NCI-H146 (cell line): Measurements from ENCODE around the gene AFP.

Source experiments
- DNase-seq: peaks from one replicate; lab custom pipeline; 2025; lab: John Stamatoyannopoulos, UW

The AFP gene

GRCh38 chr4:73414936-73415271 lies 21.1 kb upstream of the AFP start:
- no peak for DNase-seq

DNA sequence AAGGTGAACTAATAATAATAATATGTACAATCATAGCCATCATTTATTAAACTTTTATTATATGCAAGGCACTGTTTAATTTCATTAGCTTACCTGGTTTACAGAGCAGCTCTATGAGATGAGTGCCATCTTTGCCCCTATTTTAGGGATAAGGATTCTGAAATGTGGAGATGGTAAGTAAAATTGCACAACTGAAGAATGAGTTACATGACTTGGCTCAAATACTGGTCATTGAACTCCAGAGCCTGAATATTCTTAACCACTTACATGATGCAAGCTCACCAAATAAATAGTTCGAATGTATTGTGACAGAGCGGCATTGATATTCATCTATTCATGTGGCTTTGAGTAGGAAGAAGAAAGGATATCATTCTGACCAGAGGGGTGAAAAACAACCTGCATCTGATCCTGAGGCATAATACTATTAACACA lies 20.2 kb upstream of the AFP start:
- DNase-seq = no peak

DNA sequence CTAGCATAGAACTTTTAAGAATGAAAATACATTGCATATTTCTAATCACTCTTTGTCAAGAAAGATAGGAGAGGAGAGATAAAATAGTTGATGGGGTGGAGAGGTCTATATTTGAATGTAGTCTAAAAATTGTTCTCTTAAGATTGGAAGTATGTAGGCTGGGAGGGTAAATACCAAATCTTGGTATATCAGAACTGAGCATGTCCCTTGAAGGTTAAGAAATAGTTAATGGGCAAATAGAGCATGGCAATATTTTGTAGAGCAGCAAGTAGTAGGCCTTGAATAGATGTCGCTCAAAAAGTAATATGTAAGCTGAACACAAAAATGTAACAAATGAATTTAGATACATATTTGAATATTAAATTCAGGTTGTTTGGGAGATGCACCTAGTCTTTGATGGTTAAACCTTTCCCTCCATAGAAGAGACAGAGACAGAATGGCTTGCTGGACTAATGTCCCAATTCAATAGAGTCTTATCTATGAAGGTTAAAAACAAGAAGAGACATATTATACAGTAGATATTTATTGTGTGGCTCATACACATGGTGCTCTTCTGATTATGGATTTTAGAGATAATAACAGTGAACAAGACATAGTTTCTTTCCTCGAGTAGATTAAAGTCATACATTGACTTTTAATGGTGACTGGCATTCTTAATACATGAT lies 19.5 kb upstream of the AFP start:
- no peak for DNase-seq

GRCh38 chr4:73417342-73417741 lies 18.7 kb upstream of the AFP start:
- DNase-seq = no peak

GRCh38 chr4:73417973-73418372 lies 18.0 kb upstream of the AFP start:
- DNase-seq = no peak

DNA sequence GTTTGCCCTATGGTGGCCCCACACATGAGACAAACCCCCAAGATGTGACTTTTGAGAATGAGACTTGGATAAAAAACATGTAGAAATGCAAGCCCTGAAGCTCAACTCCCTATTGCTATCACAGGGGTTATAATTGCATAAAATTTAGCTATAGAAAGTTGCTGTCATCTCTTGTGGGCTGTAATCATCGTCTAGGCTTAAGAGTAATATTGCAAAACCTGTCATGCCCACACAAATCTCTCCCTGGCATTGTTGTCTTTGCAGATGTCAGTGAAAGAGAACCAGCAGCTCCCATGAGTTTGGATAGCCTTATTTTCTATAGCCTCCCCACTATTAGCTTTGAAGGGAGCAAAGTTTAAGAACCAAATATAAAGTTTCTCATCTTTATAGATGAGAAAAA lies 17.3 kb upstream of the AFP start:
- DNase-seq = no peak

DNA sequence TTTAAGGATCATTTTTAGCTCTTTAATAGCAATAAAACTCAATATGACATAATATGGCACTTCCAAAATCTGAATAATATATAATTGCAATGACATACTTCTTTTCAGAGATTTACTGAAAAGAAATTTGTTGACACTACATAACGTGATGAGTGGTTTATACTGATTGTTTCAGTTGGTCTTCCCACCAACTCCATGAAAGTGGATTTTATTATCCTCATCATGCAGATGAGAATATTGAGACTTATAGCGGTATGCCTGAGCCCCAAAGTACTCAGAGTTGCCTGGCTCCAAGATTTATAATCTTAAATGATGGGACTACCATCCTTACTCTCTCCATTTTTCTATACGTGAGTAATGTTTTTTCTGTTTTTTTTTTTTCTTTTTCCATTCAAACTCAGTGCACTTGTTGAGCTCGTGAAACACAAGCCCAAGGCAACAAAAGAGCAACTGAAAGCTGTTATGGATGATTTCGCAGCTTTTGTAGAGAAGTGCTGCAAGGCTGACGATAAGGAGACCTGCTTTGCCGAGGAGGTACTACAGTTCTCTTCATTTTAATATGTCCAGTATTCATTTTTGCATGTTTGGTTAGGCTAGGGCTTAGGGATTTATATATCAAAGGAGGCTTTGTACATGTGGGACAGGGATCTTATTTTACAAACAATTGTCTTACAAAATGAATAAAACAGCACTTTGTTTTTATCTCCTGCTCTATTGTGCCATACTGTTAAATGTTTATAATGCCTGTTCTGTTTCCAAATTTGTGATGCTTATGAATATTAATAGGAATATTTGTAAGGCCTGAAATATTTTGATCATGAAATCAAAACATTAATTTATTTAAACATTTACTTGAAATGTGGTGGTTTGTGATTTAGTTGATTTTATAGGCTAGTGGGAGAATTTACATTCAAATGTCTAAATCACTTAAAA lies 16.6 kb upstream of the AFP start:
- DNase-seq = no peak

DNA sequence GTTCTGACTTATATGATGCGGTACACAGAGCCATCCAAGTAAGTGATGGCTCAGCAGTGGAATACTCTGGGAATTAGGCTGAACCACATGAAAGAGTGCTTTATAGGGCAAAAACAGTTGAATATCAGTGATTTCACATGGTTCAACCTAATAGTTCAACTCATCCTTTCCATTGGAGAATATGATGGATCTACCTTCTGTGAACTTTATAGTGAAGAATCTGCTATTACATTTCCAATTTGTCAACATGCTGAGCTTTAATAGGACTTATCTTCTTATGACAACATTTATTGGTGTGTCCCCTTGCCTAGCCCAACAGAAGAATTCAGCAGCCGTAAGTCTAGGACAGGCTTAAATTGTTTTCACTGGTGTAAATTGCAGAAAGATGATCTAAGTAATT lies 15.4 kb upstream of the AFP start:
- DNase-seq = no peak

GRCh38 chr4:73421708-73422457 lies 14.1 kb upstream of the AFP start:
- DNase-seq = peak; percentile 50

GRCh38 chr4:73422458-73422752 lies 13.6 kb upstream of the AFP start:
- DNase-seq = no peak

GRCh38 chr4:73423184-73423583 lies 12.8 kb upstream of the AFP start:
- no peak for DNase-seq

DNA sequence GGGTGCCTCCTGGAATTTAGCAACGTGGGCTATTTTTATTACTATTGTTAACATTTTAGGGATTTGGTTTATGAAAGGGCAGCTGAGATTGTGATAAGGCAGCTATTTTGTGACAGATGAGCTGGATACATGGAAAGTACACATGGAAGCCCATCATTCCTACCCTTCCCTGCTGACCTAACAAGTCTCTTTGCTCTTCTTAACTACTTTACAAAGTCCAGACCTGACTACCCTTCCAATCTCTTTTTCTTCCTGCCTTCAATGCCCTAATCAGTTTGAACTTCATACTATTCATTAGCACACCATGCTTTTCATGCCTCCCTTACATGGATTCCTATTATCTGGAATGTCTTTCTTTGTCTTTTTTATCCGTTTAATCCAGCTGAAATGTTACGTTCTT lies 9.4 kb upstream of the AFP start:
- no peak for DNase-seq

- DNase-seq = no peak
These were observed 6.9 kb upstream of the AFP start for GRCh38 chr4:73429118-73429517.

DNA sequence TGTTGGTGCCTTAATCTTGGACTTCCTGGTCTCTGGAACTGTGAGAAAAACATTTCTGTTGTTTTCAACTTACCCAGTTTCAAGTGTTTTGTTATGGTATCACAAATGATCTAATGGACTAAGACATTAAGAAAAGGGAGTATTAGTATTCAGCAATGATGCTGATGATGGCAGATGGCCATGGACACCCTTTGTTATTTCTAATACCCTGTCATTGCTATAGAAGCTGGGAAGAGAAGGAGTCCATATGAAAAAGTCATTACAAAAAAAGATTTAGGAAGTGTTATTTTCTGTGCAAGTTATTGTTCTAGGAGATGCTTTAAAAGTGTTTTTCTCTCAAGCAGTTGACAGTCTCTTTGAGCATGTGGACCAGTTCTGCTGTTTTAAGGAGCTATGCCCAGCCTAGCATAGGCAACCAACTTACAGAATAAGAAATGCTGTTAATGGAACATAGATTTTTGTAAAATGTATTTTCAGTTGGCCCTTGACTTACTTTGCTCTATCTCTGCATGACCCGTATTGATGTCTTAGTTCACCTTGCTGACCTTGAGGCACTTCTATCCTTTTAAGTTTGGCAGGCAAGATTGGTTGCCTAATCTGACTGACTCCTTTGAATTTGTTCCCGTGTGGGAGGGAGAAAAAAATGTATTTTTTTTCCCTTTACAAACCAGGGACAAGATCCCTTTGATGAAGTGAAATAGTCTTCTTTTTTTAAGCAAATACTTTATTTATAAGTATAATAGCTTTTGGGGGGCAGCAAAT lies 6.0 kb upstream of the AFP start:
- DNase-seq = no peak

- no peak for DNase-seq
These were observed 4.2 kb upstream of the AFP start for GRCh38 chr4:73431813-73432168.

DNA sequence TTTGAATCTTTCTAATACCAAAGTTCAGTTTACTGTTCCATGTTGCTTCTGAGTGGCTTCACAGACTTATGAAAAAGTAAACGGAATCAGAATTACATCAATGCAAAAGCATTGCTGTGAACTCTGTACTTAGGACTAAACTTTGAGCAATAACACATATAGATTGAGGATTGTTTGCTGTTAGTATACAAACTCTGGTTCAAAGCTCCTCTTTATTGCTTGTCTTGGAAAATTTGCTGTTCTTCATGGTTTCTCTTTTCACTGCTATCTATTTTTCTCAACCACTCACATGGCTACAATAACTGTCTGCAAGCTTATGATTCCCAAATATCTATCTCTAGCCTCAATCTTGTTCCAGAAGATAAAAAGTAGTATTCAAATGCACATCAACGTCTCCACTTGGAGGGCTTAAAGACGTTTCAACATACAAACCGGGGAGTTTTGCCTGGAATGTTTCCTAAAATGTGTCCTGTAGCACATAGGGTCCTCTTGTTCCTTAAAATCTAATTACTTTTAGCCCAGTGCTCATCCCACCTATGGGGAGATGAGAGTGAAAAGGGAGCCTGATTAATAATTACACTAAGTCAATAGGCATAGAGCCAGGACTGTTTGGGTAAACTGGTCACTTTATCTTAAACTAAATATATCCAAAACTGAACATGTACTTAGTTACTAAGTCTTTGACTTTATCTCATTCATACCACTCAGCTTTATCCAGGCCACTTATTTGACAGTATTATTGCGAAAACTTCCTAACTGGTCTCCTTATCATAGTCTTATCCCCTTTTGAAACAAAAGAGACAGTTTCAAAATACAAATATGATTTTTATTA lies 3.6 kb upstream of the AFP start:
- DNase-seq = no peak

DNA sequence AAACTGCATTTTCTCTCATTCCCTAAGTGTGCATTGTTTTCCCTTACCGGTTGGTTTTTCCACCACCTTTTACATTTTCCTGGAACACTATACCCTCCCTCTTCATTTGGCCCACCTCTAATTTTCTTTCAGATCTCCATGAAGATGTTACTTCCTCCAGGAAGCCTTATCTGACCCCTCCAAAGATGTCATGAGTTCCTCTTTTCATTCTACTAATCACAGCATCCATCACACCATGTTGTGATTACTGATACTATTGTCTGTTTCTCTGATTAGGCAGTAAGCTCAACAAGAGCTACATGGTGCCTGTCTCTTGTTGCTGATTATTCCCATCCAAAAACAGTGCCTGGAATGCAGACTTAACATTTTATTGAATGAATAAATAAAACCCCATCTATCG lies 2.9 kb upstream of the AFP start:
- DNase-seq = no peak

DNA sequence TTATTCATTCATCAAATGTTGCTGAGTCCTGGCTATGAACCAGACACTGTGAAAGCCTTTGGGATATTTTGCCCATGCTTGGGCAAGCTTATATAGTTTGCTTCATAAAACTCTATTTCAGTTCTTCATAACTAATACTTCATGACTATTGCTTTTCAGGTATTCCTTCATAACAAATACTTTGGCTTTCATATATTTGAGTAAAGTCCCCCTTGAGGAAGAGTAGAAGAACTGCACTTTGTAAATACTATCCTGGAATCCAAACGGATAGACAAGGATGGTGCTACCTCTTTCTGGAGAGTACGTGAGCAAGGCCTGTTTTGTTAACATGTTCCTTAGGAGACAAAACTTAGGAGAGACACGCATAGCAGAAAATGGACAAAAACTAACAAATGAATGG lies 1.7 kb upstream of the AFP start:
- DNase-seq = no peak

- DNase-seq = no peak
These were observed 895 bp downstream of the AFP start for GRCh38 chr4:73436674-73437557.

- DNase-seq = no peak
These were observed 1.5 kb downstream of the AFP start for GRCh38 chr4:73437558-73437956.

GRCh38 chr4:73438048-73438447 lies 2.0 kb downstream of the AFP start:
- no peak for DNase-seq
